HG02571 (cell line): ENCODE results near the gene CHD9NB.

Experiments used
- ATAC-seq: cut with Tn5 transposase; IDR thresholded peaks from one replicate; pipeline ENCODE4 v1.9.1; 2021; ENCODE audit warnings: mild to moderate bottlenecking, moderate library complexity; ENCODE audit not compliant: unreplicated experiment

CHD9NB gene

DNA sequence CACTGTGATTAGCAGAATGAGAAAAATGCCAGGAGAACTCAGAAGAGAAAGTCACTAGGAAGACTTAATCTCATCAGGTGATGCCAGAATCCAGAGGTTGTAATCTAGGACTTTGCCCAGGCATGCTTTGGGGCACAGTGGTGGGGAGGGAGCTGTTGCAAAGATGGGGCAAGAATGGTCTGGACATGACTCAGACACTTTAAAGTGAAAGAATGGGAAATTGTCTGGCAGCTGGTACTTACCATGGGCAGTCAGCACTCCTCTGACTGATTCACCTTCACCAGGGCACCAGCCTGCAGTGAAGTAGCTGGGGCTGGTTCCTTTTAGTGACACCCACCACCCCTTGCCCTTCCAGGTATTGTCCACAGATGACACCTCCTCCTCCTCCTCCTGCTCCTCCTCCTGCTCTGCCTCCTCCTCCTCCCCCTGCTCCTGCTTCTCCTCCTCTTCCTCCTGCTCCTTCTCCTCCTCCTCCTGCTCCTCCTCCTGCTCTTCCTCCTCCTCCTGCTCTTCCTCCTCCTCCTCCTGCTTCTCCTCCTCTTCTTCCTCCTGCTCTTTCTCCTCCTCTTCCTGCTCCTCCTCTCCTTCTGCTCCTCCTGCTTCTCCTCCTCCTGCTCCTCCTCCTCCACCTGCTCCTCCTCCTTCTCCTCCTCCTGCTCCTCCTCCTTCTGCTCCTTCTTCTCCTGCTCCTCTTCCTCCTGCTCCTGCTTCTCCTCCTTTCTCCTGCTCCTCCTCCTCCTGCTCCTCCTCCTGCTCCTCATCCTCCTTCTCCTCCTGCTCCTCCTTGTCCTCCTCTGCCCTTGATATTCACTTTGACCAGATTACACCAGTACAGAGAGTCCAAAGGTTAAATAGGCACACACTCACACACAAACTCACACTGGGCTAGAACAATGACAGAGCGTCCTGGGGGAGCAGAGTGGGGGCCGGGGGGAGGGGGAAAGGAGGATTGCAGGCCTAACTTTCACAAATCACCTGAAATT is at the start of gene CHD9NB:
TSS of gene CHD9NB (minus strand) at position 379 of the 983 bp plus-strand sequence. CDS start 8,739 bp downstream, outside the sequence.
- ATAC-seq: no peak

DNA sequence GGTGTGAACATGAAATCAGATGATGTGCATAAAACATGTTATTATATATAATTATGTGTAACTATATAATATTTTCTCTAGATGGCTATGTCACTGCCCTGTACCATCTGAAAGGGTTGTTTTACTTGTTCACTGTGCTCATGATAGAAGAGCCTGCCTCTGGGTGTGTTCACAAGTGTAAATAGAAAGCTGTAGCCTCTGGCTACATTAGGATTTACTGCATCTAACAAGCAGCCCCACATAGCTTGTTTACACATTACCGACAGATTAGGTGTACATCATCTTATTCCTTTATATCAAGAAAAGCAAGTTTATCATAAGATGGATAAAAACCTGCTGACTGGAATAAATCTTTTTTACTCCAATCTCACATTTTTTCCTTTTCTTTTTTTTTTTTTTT is 48.2 kb upstream of the CHD9NB start:
- no peak for ATAC-seq

DNA sequence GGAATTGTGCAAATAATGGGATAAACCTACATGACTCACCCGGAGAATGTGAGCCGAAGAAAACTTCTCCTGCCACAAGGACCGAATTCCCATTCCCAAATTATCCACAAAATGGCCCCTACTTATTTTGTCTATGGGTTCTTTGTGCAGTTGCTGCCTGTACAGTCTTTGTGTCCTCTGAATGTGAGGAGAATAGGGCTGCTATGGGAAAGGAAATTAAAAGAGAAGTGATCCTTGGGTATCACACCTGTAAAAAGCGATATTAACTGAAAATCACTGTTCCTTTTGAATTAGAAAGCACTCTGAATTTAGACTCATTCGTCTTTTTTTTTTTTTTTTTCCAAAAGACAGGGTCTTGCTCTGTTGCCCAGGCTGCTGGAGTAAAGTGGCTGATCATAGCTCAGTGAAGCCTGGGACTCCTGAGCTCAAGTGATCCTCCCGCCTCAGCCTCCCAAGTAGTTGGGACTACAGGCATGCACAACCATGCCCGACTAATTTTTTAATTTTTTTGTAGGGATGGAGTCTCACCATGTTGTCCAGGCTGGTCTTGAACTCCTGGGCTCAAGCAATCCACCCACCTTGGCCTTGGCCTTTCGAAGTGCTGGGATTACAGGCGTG is 47.5 kb upstream of the CHD9NB start:
- ATAC-seq: no peak

DNA sequence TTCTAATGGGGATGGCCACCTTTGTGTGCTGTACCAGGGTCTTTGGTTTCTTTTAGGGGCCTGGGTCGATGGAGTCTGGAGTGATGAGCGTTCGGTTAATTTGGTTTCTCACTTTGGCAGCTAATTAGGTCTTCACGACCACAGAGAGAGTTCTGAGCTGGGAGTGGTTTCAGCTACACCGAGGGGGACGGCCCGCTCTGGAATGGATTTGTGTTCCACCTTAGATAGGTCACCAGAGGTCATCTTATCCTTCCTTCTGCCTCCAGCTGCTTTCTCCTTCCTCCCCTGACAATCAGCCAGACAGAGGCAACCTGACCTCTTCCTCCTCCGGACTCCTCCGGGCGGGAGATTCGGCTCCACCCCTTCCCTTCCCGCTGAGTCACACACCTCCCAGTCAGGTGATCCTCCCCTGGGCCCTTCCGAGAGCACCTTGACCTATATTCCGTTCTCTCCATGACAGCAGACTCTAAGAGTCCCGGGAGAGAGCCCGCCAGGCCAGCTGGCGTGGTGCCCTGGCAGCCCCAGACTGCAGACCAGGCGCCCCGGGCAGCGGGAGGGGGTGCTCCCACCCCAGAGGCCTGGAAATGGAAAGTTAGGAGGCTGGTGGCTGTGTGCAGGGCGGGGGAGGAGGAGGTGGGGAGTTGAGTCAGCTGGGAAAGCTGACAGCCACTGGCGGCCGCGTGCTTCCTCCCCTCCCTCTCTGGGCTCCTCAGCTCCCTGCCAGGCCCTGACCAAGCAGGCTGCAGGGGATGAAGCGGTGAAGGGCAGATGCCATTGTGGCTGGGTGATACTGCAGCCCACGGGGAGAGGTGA is 46.8 kb upstream of the CHD9NB start:
- peak; percentile 45 for ATAC-seq

DNA sequence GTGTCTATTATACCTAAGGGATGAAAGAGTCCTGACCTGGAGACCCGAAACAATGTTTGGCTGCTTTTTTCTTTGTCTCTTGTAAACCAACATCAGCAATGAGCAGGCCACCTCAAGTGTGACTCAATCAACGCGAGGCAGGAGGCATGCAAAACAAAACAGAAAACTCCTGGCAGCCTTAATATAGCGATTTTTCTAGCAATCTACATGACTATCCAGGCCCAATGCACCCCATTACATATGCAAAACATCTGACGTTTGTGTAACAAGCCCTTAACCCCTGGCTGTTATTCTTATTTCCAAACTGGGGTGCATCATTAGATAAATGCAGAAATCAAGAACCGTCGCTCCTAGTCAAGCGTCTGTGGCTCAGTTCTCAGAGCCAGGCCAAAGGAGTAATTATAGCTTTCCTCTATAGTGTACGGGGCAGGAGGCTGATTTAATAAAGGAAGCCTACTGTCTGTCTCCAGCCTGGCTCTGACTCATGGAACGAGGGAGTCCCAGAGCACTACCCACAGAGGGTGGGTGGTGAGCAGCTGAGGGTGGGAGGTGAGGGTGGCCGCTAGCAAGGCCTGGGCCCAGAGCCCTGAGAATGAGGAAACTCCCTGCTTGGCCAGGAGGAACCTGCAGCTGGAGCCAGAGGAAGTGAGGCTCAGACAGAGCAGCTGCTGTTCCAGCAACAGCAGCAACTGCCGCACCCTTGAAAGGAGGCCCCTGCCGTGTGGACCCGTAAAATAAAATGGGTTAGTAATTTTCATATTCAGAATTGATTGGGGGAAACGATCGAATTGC is 46.0 kb upstream of the CHD9NB start:
- peak; percentile 56 for ATAC-seq

DNA sequence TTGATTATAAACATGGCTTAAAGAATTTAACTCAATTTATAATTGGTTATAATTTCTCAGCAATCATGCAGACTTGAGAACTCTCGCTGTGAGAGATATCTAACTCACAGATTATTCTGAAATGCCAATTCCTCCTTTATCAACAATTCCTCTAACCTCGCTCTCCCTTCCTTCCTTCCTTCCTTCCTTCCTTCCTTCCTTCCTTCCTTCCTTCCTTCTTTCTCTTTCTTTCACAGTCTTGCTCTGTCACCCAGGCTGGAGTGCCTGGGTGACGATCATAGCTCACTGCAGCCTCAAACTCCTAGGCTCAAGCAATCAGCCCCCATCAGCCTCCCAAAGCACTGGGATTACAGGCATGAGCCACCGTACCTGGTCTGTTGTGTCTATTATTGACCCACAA is 44.5 kb upstream of the CHD9NB start:
- no peak for ATAC-seq

DNA sequence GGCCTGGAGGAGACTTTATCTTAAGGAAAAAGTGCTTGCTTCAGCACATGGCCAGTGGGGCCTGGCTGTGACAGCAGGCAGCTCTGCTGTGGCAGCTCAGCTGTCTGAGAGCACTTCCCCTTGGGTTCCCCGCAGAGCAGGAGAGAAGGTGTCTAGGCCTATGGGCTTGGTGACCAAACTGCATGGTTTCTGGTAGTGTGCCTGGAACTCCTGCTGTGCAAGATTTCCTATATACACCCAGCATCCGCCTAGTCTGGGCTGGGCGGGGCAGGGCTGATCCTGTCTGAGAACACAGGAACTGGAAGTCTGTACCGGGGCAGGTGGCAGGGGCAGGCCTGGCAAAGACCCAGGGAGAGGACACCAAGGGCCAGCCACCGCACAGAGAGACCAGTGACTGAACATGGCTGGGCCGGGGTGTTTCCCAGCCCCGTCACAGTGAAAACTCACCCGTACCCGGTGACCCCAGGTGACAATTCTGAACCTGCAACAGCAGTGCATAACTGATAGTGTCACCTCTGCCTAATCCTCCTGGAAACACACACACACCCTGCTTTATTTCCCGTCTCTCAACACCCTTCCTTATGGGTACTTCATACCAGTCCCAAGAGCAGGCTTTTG is 41.4 kb upstream of the CHD9NB start:
- ATAC-seq: no peak

DNA sequence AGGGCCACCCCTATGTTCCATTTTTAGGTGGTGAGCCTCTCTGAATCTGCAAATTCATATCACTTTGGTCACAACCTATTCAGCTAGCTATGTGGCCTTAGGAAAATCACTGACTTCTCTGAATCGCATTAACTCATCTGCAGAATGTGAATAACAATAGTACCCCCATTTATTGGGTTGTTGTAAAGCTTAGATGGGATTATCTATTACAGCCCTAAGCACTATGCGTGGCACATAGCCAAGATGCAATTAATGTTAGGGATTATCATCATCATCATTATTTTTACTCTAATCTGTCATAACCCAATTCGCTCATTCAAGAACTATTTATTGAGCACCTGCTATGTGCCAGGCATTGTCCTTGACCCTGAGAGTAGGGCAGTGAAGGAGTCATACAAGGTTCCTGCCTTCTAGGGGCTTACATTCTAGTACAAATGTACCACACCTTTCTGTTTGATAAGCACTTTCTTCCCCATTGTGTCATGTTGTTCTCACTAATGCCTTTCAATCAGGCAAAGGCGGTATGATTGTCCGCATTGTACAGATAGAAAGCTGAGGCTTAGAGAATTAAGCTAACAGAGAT is 40.6 kb upstream of the CHD9NB start:
- ATAC-seq: no peak

DNA sequence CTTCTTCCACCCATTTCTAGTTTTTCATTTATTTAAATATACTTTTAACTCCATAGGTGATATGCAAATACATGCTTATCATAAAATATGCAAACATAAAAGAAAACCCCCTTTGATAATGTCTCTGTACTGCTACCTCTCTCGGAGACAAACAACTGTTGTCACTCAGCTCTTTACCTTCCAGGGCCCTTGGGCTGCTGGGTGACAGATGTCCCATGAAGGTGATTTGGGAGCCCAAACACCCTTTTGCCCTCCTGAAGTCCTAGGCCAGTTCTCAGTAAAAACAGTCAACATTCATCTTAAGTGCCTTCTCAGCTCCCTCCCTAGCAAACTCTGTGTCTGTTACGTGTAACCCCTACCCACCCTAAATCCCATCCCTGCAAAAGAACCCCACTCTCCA is 39.6 kb upstream of the CHD9NB start:
- no peak for ATAC-seq

DNA sequence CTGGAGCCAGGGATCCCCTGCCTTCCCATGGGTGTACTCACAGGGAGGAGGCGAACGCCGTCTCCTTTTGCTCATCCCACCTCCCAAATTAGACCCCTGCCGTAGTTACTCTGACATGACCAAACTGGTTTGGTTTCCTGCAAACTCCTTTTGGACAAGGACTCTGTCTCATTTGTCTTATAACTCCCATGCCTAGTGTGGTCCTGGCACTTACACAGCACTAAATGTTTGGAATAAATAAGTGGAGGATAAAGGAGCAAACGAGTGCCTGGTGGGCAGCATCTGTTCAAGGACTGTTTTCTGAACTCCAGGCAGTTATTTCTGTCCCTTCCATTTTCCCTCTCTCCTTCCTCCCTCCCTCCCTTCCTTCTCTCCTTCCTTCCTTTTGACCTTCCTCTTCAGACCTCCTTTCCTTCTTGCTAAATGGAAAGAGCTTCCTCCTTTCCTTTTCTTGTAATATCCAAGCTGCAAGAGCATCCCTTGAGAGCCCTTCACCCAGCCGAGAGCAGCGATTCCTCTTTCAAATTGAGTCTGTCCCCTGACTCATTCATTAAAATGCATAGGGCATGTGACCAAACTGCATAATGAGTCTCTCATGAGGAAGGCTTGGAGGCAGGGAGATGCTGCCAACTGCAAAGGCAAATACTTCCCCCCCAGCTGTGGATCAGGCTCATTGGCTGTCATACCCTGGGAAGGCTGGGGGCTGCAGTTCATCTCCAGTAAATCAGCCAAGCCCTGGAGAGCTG is 38.9 kb upstream of the CHD9NB start:
- peak; percentile 59 for ATAC-seq

DNA sequence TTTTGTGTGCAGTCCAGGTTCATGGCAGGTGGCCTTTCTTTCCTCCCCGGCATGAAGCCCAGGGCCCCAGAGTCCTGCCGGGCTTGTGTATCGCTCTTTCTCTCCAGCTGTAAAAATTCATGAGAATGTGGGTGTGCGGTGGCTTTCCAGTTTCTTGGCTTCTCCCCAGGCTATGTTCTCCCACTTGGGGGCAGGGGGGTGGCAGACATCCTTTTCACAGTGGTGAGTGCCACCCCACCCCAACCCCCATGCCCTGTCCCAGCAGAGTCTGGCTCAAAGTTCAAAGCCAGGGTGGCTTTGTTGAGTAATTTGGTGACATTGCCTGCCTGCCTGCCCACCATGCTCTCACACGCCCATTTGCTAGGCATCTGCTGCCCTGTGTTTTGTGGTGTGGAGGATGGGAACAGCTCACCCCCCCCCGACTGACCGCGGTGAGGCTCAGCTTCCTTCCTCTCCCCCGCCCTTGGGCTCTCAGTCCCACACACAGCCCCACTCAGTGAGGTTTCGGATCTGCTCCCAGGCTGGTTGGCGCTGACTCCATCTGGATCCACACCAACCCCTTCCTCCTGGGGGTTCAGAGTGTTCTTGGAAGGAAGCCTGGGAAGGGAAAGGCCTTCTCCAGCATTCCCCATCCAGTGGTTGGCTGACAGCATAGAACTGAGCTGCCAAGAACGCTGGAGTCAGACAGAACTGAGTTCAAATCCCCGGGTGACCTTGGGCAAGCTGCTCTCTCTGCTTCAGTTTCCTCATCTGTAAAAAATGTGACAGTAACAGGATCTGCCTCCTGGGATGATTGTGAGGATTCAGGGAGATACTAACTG is 38.1 kb upstream of the CHD9NB start:
- peak; percentile 54 for ATAC-seq

DNA sequence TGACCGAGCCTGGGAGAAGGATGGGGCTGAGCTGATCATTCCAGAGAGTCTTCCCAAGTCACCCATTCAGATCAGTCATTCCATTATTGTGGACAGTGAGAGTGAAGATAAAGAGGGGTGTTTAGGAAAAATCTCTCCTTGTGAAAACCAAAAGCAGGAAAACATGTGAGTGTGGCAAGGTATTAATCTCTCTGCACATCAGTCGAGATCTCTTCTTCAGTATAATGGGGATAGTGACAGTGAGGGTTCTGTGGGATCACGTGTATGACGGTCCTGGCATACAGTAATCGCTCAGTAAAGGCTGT is 37.5 kb upstream of the CHD9NB start:
- ATAC-seq: no peak

DNA sequence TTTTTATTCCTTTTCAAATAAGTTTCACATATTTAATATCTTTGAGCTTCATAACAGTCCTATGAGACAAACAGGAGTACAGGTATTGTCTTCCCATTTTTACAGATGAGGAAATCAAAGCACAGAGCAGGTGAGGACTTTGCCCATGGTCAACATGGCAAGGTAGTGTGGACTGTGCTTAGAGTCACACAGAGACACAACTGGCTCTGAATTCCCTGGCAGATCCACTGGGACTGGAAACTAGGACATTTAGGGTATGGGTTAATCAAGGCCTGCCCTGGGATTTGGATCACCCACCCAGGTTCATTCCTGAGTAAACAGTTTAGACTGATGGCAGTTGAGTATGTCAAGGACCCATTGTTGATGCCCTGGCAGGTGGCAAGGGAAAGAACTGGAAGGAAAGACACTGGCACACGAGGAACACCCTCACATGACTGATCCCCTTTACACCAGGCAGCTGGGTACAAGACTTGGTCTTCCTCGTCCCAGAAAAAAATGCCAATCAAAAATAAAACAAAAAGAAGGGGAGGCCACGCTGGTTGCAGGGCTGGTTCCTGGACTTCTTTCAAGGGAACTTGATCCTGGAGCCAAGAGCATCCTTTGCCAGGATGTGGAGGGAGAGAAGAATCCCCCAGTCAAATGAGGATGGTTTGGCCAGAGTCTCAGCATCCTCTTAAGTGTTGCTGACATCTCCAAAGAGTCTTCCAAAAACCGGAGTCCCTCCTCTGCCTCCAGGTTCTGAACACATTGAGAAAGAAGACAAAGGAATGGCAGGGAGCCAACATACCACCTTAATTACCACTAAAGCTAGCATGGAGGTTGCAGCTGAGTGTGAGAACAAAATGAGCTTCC is 37.0 kb upstream of the CHD9NB start:
- no peak for ATAC-seq

DNA sequence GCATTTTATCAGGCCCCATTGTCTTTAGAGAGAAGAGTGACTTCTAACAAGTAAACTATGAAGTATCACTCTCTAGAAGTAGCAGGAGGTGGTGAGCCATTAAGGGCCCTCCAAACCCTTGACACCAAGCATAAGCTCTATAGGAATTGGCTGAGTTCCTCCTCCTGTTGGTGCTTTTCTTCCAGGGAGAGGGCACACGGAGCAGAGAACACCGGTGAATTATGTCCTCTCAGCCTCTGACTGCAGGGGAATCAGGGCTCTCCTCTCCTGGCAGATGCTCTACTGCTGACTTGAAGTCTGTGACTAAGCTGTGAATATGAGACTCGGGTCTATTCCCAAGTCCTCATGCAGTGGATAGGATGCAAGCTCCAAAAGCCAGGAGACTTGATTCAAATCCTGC is 34.4 kb upstream of the CHD9NB start:
- no peak for ATAC-seq

DNA sequence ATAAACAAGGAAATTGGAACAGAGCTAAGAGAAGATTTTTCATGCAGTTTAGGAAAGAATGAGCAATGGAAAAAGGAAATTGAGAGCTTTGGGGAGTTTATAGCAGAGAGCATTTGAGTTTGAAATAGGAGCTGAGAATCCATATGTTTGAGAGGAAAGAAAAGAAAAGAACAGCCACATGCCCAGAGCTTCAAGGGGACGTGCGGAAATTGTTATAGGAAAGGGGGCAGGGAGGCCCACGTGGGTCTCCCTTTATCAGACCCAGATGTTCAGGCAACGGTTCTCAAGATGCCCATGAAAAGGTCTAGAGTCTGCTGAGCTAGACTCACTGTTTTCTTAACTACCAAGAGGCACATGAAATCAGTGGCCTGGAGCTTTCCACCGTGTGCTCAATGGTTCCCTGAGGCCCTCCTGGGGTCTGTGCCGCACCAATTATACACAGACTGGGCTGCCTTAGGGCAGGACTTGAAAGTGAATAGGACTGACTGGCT is 33.3 kb upstream of the CHD9NB start:
- no peak for ATAC-seq

DNA sequence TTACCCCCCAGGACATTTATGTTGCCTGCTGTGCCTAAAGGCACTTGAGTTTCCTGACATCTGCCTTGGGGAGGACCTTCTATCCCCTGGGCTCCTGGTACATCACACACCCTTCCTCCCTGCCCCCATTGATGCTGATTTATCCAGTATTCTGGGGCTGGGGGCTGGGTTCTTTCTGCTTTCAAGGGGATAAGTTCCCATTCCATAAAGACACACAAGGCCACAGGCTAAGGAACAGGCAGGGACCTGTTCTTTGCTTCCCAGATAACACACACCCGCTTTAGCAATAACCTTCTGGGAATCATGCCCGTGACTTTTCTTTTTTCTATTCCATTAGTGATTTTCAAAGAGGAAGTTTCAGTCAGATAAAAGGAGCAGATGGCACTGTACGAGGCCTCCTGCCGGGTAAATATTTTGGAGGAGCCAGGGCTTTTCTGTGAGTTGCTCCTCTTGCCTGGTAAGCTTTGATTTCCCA is 32.7 kb upstream of the CHD9NB start:
- no peak for ATAC-seq

DNA sequence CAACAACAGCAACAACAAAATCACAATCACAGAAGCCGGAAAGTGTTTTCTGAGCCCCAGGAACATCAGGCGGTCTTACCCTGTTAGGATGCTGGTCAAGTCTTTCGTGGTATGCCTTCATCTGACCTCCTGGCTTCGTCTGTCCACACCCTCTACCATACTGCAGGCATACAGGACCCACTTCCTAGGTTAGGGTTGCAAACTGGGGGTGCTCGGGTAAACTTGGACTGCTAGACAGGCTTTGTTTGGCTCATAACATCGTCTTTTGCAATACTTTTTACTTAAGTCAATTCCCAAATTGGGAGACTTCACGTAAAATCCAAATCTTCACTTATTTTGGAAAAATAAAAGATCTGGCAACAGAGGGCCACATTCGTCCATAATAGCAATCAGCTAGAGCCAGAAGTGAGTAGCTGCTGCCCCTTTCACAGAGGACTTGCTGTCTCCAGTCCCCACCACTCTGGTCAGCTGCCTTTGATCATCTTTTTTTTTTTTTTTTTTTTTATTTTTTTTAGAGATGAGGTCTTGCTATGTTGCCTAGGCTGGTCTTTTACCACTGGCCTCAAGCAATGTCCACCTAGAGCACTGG is 32.1 kb upstream of the CHD9NB start:
- ATAC-seq: no peak
